ENCODE measurements around the gene SMTNL1. TPM values are rescaled to one million over a fixed set of nuclear protein-coding genes. Genes with fewer than 3 reads are reported as not detected.
A peak's percentile ranks its signal among the peaks of the same experiment; 100 is the strongest.

The SMTNL1 gene
- total RNA-seq, 1 donor from 2014 or later: not detected

DNA sequence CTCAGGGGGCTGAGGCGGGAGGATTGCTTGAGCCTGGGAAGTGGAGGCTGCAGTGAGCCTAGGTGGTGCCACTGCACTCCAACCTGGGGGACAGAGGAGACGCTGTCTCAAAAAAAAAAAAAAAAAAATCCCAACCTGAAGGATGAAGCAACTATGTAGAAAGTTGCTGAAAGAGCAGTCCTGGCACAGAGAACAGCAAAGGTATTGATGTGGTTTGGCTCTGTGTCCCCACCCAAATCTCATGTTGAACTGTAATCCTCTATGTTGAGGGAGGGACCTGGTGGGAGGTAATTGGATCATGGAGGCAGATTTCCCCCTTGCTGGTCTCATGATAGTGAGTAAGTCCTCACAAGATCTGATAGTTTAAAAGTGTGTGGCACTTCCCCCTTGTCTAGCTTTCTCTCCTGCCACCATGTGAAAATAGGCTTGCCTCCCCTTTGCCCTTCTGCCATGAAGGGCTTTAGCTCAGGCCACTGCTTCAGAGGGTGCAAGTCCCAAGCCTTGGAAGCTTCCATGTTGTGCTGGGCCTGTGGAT, 49.4 kb downstream of the SMTNL1 start:
- ATAC-seq (peak; percentile 57), DNase-seq (ENCODE audit: low spot score) (no peak)

DNA sequence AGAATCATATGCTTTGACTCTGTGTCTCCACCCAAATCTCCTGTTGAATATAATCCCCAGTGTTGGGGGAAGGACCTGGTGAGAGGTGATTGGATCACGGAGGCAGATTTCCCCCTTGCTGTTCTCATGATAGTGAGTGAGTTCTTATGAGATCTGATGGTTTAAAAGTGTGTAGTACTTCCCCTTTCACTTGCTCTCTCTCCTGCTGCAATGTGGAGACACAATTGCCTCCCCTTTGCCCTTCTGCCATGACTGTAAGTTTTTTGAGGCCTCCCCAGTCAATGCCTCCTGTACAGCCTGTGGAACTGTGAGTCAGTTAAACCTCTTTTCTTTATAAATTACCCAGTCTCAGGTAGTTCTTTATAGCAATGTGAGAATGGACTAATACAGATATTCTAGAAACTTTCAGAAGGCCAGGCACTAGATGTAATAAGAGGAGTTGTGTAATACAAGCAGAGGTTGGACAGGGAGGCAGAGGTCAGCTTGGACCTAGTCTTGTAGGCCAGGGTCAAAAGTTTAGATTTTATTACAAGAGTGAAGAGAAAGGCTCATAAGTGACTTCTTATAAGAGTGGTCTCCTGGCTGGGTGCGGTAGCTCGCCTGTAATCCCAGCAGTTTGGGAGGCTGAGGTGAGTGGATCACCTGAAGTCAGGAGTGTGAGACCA, 50.8 kb downstream of the SMTNL1 start:
- peak; percentile 69 for DNase-seq (ENCODE audit: low spot score)

DNA sequence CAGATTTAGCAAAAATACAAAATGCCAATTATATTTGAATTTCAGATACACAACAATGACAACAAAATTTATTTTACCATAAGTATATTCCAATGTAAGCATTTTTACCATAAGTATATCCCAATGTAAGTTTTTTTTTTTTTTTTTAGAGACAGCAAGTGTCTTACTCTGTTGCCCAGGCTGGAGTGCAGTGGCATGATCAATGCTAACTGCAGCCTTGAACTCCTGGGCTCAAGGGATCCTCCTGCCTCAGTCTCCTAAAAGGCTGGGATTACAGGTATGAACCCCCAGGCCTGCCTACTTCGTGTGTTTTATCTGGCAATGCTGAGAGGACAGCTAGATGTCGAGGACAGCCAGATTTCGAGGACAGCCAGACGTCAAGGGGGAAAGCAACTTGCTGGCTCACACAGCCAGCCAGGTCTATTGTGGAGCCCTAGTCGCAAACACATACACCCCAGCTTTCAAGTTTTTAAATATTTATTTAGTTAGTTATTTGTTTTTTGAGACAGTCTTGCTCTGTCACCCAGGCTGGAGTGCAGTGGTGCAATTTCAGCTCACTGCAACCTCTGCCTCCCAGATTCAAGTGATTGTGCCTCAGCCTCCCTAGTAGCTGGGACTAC, 59.0 kb downstream of the SMTNL1 start:
- DNase-seq (ENCODE audit: low spot score) (peak; percentile 76), ATAC-seq (peak; percentile 53)

More for the DNA sequence above, 50.8 kb downstream of the SMTNL1 start:
- peak; percentile 90 for ATAC-seq

DNA sequence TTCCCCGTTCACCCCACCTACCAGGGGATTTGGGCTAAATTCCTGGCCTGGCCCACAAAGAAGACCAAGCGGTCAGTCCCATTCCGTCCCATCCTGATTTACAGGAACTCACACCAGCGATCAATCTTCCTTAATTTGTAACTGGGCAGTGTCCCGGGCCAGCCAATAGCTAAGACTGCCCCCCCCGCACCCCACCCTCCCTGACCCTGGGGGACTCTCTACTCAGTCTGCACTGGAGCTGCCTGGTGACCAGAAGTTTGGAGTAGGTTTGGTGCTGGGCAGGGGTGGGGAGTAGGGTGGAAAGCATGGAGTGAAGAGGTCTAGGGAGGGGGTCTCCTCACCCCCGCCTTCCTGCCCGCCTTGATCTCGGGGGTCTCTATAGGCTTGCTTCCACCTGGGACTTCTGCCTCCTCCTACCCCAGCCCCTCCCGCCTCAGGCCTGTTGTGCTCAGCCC, 60.1 kb downstream of the SMTNL1 start, which contains the start of gene SERPING1:
TSS of gene SERPING1 (plus strand) at position 225 of the 455 bp plus-strand sequence. CDS start 586 bp downstream, outside the sequence.
- DNase-seq (ENCODE audit: low spot score) (peak; percentile 92), ATAC-seq (peak; percentile 77)

DNA sequence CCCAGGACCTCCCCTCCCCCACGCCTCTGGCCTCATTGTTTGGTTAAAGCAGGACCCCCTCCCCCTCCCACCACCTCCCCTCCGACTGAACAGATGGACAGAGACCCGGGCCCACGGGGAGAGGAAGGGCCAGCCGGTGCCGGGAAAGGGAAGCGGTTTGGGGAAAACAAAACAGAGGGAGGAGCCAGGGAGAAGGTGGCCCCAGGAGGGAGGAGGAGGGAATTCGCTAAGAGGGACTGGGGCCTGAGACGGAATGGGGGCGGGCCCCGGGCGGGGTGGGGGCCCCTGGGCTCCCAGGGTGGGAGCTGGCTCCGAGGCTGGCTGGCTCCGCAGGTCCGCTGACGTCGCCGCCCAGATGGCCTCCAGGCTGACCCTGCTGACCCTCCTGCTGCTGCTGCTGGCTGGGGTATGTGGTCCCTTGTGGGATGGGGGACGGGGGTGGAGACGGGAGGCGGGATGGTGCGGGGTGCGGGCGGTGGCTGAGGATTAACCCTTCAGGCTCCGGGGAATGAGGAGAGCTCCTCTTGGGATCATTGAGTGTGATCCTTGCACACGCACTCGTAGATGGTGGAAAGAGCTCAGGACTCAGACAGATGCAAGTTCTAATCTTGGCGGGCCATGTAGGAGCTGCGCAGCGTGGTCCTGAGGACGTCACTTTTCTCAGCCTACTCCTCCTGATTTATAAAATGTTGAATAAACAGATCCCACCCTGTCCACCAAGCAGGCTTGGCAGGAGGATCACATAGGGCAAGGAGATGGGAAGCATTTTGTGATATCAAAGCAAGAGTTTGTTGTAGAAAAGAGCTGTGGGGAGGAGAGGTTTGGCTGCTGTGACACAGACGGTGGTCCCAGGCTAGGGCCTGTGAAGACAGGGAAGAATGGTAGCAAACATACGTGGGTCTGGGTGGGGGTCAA, 60.8 kb downstream of the SMTNL1 start:
- peak; percentile 77 for ATAC-seq

DNA sequence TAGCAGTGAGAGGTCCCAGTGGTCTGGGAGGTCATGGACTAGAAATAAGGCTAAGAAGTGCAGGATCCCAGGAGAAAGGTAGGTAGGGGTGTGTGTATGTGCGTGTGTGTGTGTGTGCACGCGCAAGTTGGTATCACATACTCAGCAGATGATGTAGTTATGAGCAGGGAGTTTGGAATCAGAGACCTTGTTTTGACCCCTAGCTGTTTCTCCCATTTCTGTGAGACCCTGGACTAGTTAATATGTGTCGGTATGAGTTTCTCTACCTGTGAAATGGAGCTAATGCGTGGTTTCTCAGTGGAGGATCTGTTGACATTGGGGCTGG, 61.4 kb downstream of the SMTNL1 start:
- DNase-seq (ENCODE audit: low spot score): no peak
- no peak for ATAC-seq

More for the DNA sequence above, 60.8 kb downstream of the SMTNL1 start:
- peak; percentile 85 for DNase-seq (ENCODE audit: low spot score)

DNA sequence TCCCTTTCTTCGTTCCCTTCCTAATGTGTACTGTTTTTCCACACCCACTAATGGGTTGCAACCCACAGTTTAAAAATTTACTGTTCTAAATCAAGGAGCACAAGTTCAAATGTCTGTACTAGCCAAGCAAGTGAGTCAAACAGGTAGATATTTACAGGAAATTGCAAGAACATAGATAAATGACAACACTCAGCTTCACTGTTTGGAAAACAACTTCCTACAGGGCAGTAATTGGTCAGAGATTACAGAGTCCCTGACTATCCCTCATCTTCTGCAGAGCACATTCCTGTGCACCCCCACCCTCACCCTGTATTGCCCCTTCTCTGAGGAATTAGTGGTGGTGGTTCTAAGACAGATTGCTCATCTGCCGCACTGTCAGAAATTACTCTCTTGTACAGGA, 62.0 kb downstream of the SMTNL1 start:
- ATAC-seq (no peak), DNase-seq (ENCODE audit: low spot score) (no peak)

Other genes with a start within 250 kb of the SMTNL1 start
- gene TNKS1BP1, start 212.6 kb upstream of the SMTNL1 start, total RNA-seq: 102 TPM
- gene SSRP1, start 201.7 kb upstream of the SMTNL1 start, total RNA-seq: 24.3 TPM
- 0.50 TPM for gene P2RX3, start 199.2 kb upstream of the SMTNL1 start, total RNA-seq
- not detected for gene PRG3, start 156.4 kb upstream of the SMTNL1 start, total RNA-seq
- gene PRG2, start 146.9 kb upstream of the SMTNL1 start, total RNA-seq: 1.6 TPM
- 127 TPM for gene SLC43A3, start 110.5 kb upstream of the SMTNL1 start, total RNA-seq
- gene RTN4RL2, start 77.1 kb upstream of the SMTNL1 start, total RNA-seq: 22.0 TPM
- 115 TPM for gene SLC43A1, start 21.9 kb upstream of the SMTNL1 start, total RNA-seq
- gene TIMM10, start 6.8 kb upstream of the SMTNL1 start, total RNA-seq: 39.3 TPM
- gene UBE2L6, start 30.1 kb downstream of the SMTNL1 start, total RNA-seq: 53.0 TPM
- 1,854 TPM for gene SERPING1, start 60.1 kb downstream of the SMTNL1 start, total RNA-seq
- gene YPEL4, start 112.3 kb downstream of the SMTNL1 start, total RNA-seq: 0.33 TPM
- 6.1 TPM for gene CLP1, start 120.2 kb downstream of the SMTNL1 start, total RNA-seq
- 26.3 TPM for gene ZDHHC5, start 130.5 kb downstream of the SMTNL1 start, total RNA-seq
- gene MED19, start 174.6 kb downstream of the SMTNL1 start, total RNA-seq: 6.1 TPM
- gene TMX2, start 175.0 kb downstream of the SMTNL1 start, total RNA-seq: 43.0 TPM
- gene SELENOH, start 203.9 kb downstream of the SMTNL1 start, total RNA-seq: 67.9 TPM
- not detected for gene BTBD18, start 214.2 kb downstream of the SMTNL1 start, total RNA-seq
- 98.1 TPM for gene CTNND1, start 224.2 kb downstream of the SMTNL1 start, total RNA-seq